GM21619 (cell line): ENCODE measurements around the gene CCDC89.
"Not testable (repeated sequence)": the region's sequence is repeated elsewhere in the genome, so short reads cannot be mapped to it uniquely, and the experiment has no call there.

Experiments
- ATAC-seq: cut with Tn5 transposase; IDR thresholded peaks from one replicate; pipeline ENCODE4 v1.9.1; 2021; ENCODE audit not compliant: unreplicated experiment

Gene CCDC89

GRCh38 chr11:85654343-85654742 lies 31.7 kb downstream of the CCDC89 start:
- ATAC-seq: not testable (repeated sequence)

GRCh38 chr11:85652786-85653447 lies 33.1 kb downstream of the CCDC89 start:
- ATAC-seq: no peak

- ATAC-seq: no peak
These were observed 34.9 kb downstream of the CCDC89 start for GRCh38 chr11:85651118-85651517.

GRCh38 chr11:85647604-85648299 lies 38.2 kb downstream of the CCDC89 start, which contains the start of gene TMEM126A:
TMEM126A (plus strand) TSS chr11:85647967; CDS start chr11:85650256, 2,289 bp downstream.
- peak; percentile 99 for ATAC-seq

- ATAC-seq: no peak
These were observed 38.9 kb downstream of the CCDC89 start for GRCh38 chr11:85647078-85647477.

- ATAC-seq: no peak
These were observed 42.8 kb downstream of the CCDC89 start for GRCh38 chr11:85643191-85643614.

GRCh38 chr11:85634747-85635146 lies 51.2 kb downstream of the CCDC89 start:
- ATAC-seq: no peak
